NCI-H82 treated with DMSO at 0.1 percent for 48 hours (cell line): Measurements from ENCODE around the gene SYCP2.

Source experiments
- DNase-seq: peaks from one replicate; lab custom pipeline; 2025; ENCODE audit not compliant: unreplicated experiment; lab: John Stamatoyannopoulos, UW

Gene SYCP2

DNA sequence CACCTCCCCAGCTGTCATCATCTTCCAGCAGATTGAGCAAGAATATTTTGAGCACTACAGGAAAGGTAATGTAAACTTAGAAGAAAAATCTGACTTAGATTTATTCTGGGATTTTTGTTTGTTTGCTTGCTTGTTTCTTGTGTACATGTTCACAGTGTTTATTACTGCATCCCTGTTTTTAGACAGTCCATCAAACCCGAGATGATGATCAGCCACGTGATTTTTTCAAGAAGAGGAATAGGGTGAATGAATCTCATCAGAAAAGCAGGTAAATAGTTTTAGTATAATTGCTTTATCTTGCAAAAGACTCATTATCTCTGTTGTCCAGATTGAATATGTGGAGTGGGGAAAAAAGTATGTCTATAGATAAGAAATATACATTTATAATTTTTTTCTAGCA lies 8.8 kb upstream of the SYCP2 start:
- DNase-seq = no peak

DNA sequence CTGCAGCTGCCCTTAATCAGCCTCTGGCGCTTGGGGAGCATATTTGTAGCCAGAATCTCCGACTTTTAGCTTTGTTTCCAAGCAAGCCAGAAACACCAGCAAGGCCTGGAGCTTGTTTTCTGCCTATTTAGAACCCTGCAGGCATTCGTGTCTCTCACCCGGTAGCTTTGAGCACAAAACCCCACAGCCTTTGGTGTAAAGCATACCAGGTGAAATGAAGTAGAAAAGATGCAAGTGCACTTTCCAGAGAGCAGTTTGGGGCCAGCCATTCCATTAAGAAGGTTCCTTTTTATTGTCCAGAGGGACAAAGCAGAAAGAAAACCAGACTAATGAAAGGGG lies 7.5 kb upstream of the SYCP2 start:
- DNase-seq = no peak

DNA sequence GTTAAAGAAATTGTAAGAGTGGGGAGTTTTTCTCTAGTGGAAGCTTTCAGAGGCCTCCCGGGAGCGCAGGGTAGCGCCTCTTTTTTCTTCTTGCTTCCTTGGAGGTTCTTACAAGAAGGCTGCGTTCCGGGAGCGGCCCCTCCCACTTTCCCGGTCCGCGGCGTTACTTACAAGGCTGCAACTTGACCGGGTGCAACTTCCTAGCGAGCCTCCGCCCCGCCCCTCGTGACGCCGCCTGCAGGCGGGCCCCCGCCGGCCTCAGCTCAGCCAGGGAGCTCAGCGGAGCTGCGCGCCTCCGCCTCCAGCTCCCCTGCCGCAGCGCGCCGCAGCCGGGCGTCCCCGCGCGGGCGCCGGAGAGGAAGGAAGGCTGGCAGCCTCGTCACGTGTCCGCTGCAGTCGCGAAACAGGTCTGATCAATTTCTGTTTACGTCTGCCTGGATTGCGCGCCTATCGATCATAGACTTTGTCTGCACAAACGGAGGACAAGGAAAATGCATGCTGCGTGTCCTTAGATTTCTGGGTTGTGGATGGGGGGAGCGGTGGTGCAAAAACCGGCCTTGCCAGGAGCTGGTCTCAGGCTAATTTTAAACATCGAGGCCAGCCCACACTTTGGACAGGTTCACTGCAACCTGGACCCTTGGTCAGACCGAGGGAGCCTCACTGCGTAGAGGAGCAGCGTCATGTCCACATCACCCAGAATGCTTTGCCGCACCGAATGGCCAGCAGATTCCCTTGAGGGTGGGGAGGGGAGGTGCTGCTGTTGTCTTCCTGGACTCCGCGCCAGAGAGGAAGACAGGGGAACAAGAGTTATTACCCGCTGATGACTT lies 6.9 kb upstream of the SYCP2 start, which contains the start of the genes FAM217B and PPP1R3D:
TSS of gene FAM217B (plus strand) at position 261 of the 827 bp plus-strand sequence. CDS start 3,555 bp downstream, outside the sequence.
TSS of gene PPP1R3D (minus strand) at position 177 of the 827 bp plus-strand sequence. CDS start 374 bp downstream, outside the sequence.
- peak; percentile 82 for DNase-seq

GRCh38 chr20:59939879-59940128 lies 6.4 kb upstream of the SYCP2 start:
- DNase-seq = no peak

DNA sequence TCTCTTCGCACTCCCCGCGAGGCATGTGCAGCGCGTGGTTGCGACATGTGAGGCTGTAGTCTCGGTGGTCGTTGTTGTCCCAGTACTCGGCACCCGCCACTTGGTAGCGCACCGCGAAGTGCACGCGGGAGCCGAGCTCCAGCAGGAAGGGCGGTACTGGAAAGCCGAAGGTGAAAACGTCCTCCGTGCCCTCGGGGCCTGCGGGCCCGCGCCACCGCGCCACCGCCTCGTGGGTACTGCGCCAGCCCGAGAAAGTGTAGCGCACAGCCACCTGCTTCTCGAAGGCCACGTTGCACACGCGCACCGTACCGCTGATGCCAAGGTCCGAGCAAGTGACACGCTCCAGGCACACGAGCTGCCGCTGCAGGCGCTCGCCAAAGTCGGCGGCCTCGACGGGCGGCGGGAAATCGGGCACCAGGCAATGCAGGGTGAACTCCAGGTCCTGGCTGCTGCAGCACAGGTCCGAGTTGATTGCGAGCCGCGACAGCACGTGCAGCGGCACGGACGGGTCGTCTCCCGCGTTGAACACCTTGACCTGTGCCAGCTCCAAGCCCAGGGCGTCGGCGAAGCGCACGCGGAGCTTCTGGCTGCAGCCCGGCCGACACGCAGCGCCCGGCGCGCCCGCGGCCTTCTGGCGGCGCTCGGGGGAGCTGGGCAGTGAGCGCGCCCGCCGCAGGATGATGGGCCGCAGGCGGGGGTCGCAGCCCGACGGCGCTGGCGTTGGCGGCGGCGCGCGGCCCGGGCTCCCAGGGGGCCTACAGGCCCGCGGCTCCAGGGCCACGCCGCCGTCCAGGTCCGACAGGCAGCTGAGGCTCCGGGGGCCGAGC lies 5.8 kb upstream of the SYCP2 start:
- DNase-seq = no peak

- no peak for DNase-seq
Observed at GRCh38 chr20:59938696-59939051, 5.2 kb upstream of the SYCP2 start.

DNA sequence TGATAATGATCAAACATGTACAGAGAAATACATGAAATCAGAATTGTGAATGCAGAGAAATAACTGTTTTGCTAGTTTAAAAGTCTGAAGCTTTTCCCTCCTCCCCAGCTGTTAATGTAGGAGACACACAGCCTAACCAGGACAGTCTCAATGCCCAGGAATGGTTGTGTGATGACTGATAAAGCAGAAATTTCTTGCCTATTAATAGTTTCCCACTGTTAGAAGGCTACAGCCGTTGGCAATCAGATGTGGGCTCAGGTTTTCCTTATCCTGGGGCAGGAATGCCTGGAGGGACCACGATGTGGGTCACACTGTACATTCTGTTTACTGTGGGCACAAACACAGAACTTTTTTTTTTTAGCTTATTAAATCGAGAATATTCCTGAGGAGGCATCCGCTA lies 4.8 kb upstream of the SYCP2 start:
- no peak for DNase-seq

- DNase-seq = no peak
Observed at GRCh38 chr20:59937150-59937549, 3.7 kb upstream of the SYCP2 start.

GRCh38 chr20:59936409-59936808 lies 3.0 kb upstream of the SYCP2 start:
- DNase-seq = no peak

DNA sequence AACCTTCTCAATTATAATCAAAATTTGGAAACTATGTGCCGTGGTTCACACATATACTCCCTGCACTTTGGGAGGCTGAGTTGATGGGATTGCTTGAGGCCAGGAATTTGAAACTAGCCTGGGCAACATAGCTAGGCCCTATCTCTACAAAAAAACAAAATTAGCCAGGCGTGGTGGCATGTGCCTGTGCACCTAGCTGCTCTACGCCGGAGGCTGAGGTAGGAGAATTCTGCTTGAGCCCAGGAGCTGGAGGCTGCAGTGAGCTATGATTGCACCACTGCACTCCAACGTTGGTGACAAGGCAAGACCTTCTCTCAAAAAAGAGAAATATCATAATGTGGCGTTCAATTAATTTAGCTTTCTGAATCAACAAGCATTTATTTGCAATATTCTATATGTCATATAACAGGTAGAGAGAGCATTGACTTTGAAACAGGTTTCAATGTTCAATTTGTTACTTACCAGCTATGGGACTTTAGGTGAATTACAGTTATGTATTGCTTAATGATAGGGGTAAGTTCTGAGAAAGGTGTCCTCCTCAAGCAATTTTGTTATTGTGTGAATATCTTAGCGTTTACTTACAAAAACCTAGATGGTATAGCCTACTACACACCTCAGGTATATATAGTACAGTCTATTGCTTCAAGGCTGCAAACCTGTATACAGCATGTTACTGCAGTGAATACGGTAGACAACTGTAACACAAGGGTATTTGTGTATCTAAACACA lies 2.2 kb upstream of the SYCP2 start:
- no peak for DNase-seq

DNA sequence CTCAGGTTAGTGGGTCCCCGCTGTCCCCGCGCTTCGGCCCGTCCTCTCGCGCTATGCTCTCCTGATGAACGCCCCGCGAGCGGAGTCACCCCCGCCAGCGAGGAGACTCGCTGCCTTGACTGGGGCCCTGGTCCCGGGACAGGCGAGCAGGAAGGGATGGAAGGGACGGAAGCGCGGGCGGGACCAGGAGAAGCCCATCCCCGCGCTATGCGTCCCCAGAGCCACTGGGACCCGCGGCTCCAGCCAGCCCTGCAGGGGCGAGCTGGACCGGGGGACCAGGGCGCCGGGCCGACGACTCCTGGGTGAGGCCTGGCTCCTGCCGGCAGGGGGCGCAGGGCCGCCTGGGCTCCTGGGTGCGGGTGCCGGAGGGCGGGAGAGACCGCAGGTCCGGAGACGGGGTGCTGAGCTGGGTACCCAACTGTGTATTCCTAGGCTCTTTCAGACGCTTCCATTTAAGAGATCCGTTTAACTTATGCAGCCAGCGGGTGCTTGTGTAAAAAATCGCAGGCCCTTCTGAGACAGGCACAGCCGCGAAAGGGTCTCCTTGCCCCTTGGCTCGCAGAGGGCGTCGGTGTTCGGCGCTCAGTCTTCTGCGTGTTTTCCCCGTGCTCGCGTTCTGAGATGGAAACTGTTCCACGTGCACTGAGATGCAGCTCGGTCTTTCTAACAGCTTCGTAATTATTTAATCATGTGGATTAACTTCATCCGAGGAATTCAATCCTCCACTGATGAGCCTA lies 580 bp upstream of the SYCP2 start:
- peak; percentile 31 for DNase-seq

DNA sequence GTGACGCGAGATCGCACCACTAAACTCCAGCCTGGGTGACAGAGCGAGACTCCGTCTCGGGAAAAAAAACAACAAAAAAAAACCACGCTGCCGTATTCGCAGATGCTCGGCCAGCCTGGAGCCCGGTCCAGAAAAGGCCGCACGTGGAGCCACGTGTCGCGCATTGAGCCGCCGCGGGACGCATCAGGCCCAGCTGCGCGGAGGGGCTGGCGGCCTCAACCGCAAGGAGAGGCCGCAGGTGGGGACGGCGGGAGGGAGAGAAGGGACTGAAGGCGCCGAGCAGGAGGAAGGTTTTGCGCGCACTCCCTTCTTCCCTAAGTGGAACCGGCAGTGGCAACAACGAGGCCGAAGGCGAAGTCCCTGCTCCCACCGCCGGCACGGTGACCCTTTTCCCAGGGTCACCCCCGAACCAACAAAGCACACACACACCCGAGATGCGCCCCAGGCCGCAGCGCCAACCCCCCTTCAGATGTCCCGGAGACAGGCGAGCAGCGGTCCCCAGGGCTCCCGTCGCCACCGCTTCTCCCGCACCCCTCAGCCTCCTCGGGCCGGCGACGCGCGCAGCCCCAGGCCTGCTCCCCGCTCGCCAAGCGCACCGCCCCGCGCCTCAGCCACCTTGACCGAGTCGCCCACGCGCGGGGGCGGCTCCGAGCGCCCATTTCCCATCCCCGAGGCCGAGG lies 681 bp downstream of the SYCP2 start:
- no peak for DNase-seq

DNA sequence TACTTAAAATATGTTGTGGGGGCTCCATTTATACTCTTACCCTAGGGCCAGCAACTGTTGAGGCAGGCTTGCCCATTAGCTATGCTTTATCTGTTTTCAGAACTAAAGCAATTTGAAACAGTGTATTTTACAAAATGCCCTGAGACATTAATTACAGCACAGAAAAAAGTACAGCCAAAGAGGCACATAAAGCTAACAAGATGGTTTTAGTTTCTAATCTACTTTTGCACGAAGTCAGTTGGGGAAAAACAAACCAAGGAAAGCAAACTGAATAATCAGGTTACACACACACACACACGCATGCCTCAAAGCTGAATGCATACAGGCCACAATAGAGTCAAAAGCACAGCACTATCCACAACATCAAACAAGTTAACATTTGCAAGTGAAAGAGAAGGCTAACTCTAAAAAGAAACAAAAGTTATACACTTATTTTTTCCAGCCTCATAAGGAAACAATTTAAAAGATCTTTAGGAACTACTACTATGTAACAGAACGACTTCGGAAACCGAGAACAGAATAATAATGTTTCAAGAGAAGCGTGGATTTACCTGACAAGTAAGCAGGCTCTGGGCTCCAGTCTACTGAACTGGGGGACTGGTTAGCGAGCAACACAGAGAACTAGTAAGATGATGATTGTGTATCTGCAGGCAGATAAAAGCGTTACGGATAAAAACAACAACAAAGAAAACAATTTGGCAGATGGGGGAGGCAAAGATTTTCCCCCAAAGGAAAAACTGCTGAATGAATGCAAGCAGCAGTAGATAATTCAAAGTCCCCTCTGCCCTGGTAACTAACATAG lies 1.7 kb downstream of the SYCP2 start:
- no peak for DNase-seq

GRCh38 chr20:59925899-59926298 lies 7.5 kb downstream of the SYCP2 start:
- no peak for DNase-seq

- DNase-seq = no peak
Observed at GRCh38 chr20:59925359-59925758, 8.1 kb downstream of the SYCP2 start.

- no peak for DNase-seq
Observed at GRCh38 chr20:59923514-59923913, 9.9 kb downstream of the SYCP2 start.

DNA sequence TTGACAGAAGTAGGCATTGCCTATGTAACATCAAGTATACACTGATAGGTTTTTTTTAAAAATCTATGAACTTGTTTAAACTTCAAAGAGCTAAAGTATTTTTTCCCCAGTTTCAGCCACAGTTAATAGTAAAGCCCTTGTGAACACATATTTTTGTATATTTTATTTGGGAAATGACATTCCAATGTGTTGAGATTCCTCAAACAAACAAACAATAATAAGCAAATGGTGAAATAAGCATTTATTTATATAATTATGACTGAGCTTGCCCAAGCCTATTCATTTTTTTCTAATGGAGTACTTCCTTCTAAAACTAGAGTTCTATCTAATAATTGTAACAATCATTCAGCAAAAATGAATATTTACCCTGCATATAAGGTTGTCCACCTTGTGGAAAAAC lies 12.5 kb downstream of the SYCP2 start:
- no peak for DNase-seq

GRCh38 chr20:59912609-59913008 lies 20.8 kb downstream of the SYCP2 start:
- no peak for DNase-seq

DNA sequence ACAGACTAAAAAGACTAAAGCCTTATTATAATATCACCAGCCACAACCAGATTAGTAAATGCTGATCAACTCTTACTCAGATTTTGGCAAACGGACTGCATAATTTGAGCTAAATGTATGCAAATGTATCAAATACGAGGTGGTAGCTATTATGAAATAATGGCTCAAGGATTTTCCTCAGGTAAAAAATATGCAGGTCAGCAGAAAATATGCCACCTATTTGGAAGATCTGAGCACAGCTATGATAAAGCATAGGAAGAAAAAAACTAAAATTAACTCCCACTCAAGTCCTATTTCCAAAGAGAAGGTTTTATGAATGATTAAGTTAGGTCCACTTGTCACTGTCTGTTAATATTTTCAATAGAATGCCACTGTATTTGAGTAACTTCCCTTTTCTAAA lies 22.4 kb downstream of the SYCP2 start:
- DNase-seq = no peak

DNA sequence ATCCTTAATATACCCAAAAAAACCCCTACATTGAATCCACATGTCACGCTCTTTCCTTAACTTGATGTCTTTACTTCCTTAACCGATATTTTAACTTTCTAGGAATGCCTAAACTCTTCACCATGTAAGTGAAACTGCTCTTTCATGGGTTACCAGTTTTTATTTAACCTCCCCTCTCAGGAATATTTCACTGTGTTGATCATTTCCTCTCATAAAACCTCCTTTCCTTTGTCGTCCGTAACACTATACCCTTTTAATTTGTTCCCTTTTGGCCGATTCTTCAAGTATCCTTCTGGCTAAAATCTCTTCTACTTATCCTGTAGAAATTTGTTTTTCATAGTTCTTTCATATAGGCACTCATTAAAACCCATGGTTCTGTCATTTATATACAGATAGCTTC lies 24.6 kb downstream of the SYCP2 start:
- DNase-seq = no peak
